Gastrocnemius medialis (tissue), 4 donors: ENCODE results near the gene PRR7.

ENCODE experiments used
- CTCF ChIP-seq, 5 experiments: fragments of 450-650 bp in 3 of 5; fragments of 200-600 bp in 2 of 5; sonication (generic) in 2 of 5; IDR thresholded peaks in 4 of 5; conservative IDR thresholded peaks in 1 of 5; 1 replicate in 4 of 5; 2 replicates in 1 of 5; pipeline ENCODE4 v1.5.1; 2016 to 2019; ENCODE audit warnings: antibody characterized with exemption in 5 of 5, mild to moderate bottlenecking in 3 of 5, moderate library complexity in 3 of 5
- POLR2A ChIP-seq, 2 donors: fragments of 450-650 bp; IDR thresholded peaks; one replicate each; pipeline ENCODE4 v1.6.1; 2017; ENCODE audit warnings: antibody characterized with exemption in 2 of 2, mild to moderate bottlenecking in 2 of 2, moderate library complexity in 2 of 2

DNA sequence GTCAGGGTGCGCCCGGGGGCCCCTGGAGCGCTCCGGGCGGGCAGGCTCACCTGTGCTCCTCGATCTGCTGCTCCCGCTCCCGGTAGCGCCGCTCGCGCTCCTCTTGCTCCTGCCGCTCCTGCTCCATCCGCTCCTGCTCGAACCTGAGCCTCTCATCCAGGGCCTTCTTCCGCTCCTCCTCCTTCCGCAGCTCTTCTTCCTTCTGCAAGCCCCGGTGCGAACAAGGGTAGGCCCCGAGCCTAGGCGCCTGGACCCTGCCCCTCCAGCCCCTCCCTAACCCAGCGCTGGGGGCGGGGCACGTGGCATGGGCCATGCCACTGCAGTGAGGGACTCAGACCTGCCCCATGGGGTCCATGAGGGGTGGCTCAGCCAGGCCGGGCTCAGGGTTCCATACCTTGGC lies 20.2 kb downstream of the PRR7 start:
- TF ChIP-seq CTCF (IDR thresholded peaks at IDR 0.05 in 4 of 5, conservative IDR thresholded peaks at IDR 0.05 in 1 of 5) = no peak
- TF ChIP-seq POLR2A (IDR thresholded peaks at IDR 0.05) = no peak
